Measurements from ENCODE around the gene MRPL43.

GRCh38 chr10:101007915-101008822 is 20.9 kb upstream of the MRPL43 start:
- TF ChIP-seq CTCF (conservative IDR thresholded peaks at IDR 0.05; ENCODE audit: low read length): no peak
- no peak for TF ChIP-seq EZH2phosphoT487 (IDR thresholded peaks at IDR 0.05; ENCODE audit: borderline replicate concordance)
